Measurements from ENCODE around the gene ANKRD22.

ANKRD22 gene

DNA sequence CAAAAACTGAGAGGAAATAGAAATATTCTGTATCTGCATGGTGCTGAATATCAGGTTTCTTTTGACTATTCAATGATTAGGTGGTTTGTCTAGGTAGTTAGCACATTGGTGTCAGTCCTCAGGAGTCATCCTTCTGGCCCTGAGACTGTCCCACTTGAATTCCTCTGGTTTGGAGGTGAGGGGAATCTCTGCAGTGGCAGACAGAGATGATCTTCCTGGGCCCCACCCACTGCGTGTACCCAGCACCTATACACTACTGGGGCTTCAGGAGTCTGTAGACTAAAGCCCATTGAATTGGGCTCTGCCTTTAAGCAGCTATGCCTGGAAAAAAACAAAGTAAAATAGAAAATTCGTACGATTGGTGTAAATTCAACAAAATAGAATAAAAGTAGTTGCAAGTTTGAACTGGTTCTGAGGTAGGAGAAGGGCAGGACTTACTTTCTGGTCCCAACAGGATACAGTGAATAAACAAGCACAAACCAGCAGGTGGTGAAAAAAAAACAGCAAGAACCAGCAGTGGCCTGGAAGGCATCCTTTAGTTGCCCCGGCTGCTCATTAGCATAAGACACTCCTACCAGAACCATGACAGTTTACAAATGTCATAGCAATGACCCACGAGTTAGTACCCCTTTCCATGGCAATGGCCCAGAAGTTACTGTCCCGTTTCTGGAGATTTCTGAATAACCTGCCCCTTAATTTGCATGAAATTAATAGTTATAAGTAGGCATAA lies 47.4 kb downstream of the ANKRD22 start:
- H3K4me3 Mint-ChIP-seq, result no peak overlapping the region
- no peaks in the 10 kb centered on the region for H3K36me3 Mint-ChIP-seq
- no peaks in the 10 kb centered on the region for H3K4me1 Mint-ChIP-seq
- no peak for ATAC-seq
- H3K27me3 Mint-ChIP-seq, result no peaks in the 10 kb centered on the region
- H3K27ac Mint-ChIP-seq, result no peak overlapping the region
- H3K9me3 Mint-ChIP-seq, result no peaks in the 10 kb centered on the region

DNA sequence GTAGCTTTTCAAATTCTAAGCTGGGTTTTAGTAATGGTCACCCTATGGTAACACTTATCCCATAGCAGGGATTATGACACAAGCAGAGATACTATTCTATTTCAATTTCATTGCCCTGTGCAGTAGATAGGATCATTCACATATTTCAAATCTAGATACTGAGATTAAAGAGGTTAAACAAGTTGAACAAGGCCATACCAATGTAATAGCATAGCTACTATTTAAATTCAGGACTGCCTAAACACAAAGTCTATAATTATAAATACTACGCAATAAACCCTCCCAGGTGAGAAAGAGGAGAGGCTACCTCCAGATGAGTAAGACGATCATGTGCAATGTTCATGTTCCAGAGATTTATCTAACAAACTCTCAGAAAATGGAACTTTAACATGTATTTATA lies 48.0 kb downstream of the ANKRD22 start:
- no peaks in the 10 kb centered on the region for H3K4me1 Mint-ChIP-seq
- H3K4me3 Mint-ChIP-seq, result no peak overlapping the region
- H3K27me3 Mint-ChIP-seq, result no peaks in the 10 kb centered on the region
- no peaks in the 10 kb centered on the region for H3K9me3 Mint-ChIP-seq
- no peaks in the 10 kb centered on the region for H3K36me3 Mint-ChIP-seq
- ATAC-seq, result no peak
- H3K27ac Mint-ChIP-seq, result no peak overlapping the region

DNA sequence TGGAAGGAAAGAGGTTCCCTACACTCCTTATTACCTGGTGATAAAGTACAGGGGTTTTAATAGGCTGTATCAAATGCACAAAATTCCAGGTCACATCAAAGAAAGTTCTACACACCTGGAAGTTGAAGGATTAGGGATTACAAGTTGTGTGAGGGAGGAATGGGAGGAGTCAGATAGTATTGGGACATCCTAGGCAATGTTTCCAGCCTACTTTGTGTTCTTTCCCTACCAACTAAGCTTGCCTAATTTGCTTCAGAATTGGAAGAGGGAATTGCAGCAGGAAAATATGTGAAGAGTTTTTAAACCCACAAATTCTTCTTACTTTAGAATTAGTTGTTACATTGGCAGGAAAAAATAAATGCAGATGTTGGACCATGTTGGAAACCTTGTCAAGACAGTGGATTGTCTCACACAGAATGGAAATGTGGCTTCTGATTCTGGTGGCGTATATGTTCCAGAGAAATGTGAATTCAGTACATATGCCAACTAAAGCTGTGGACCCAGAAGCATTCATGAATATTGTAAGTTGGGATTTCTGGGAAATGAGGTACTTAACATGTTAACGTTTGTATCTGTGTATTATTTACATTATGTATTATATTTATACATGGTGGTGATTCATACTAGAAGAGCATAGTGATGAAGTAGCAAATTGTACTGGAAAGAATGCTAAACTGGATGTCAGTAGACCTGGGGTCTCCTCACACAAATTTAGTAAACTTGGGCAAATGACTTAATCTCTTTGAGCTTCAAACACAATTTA lies 48.9 kb downstream of the ANKRD22 start, which contains the start of gene LIPM:
TSS of gene LIPM (plus strand) at position 208 of the 763 bp plus-strand sequence. CDS start at position 375, 167 bp downstream.
- H3K9me3 Mint-ChIP-seq, result no peaks in the 10 kb centered on the region
- no peak within 1 kb of the TSS for H3K27ac Mint-ChIP-seq
- no peak for ATAC-seq
- H3K36me3 Mint-ChIP-seq, result no peaks in the 10 kb centered on the region
- no peaks in the 10 kb centered on the region for H3K4me1 Mint-ChIP-seq
- no peaks in the 10 kb centered on the region for H3K27me3 Mint-ChIP-seq
- H3K4me3 Mint-ChIP-seq, result no peak within 1 kb of the TSS

DNA sequence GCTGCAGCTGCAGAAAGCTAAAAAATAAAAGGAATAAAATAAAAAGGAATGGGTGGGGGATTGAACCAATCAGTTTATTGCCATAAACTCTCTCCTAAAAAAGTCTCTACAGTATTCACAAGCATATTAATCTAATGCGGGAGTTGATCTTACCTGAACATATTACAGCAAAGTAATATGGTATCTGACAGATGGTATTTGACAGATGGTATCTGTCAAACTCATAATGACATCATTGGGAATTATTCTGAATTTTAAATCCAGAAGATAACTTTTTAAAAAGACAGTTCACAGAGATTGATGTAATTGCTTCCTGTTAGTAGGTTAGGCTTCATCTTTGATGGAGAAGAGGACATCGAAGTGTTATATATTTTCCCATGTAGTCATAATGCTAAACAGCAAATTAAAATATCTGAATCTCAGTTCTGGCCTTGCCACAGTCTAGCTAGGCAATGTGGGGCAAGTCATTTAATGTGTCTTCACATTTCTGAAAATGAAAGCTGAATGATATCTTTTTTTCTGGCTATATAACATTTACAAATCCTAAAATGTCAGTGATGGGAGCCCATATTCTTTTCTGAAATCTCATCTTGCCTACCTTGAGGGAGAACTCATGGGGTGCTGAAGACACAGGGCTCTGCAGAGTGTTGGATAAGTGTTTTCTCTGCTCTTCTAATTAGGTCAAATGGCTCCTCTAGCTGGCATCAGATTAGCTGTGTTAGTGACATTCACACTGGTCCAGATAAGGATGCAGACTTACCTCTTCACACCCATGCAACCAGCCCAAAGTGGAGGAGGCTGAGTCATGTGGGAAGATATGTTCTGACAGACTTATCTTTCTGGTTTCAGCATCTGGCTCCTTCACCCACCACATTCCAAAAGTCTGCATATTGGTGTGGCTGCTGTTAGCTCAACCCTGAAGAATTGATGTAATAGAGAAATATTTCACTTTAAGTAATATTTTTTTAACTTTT lies 51.2 kb downstream of the ANKRD22 start:
- Mint-ChIP-seq H3K9me3 (no peaks in the 10 kb centered on the region), H3K4me1 (no peaks in the 10 kb centered on the region), H3K27me3 (peaks cover 9% of the 10 kb centered on the region), H3K36me3 (no peaks in the 10 kb centered on the region), H3K4me3 (no peak overlapping the region), H3K27ac (no peak overlapping the region)
- no peak for ATAC-seq

DNA sequence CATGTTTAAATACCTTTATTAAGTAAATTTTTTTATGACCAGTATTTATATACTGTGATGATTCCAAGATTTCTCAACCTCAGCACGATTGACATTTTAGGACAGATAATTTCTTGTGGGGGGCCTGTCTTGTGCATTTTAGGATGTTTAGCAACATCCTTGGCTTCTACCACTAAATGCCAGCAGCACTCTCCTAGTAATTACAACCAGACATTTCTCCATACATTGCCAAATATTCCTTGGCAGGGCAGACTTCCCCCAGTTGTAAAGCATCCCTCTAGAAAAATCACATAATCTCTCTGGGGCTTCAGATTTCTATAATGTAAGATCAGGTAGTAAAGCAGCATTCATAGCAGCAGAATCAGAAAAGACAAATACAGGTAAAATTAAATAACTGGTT lies 56.9 kb downstream of the ANKRD22 start:
- H3K4me3 Mint-ChIP-seq, result no peak overlapping the region
- no peaks in the 10 kb centered on the region for H3K9me3 Mint-ChIP-seq
- H3K4me1 Mint-ChIP-seq, result peaks cover 10% of the 10 kb centered on the region
- H3K36me3 Mint-ChIP-seq, result no peaks in the 10 kb centered on the region
- H3K27ac Mint-ChIP-seq, result no peak overlapping the region
- H3K27me3 Mint-ChIP-seq, result peaks cover 9% of the 10 kb centered on the region
- ATAC-seq, result no peak

GRCh38 chr10:88793712-88794299 lies 57.8 kb downstream of the ANKRD22 start:
- peaks cover 9% of the 10 kb centered on the region for H3K27me3 Mint-ChIP-seq
- no peak overlapping the region for H3K4me3 Mint-ChIP-seq
- no peak overlapping the region for H3K27ac Mint-ChIP-seq
- H3K36me3 Mint-ChIP-seq, result no peaks in the 10 kb centered on the region
- ATAC-seq, result peak; percentile 45
- no peaks in the 10 kb centered on the region for H3K9me3 Mint-ChIP-seq
- peaks cover 10% of the 10 kb centered on the region for H3K4me1 Mint-ChIP-seq

DNA sequence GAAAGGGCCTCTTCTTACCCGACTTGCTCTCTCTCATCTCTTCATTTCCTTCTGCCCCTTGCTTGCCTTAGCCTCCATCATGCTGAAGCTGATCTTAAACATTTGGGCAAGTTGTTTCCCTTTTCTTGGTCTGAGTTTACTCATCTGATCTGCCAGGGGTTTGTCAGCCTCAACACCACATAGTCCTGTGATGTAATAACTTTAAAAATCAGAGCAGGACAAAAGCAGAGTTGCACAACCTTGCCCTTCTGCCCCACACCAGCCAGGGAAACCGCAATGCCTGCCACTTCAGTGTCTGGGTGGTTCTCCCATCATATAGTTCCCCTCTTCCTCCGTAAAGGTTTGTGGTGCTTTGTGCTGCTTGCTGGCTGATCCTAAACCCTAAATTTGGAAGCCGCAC lies 59.0 kb downstream of the ANKRD22 start:
- no peak for ATAC-seq
- no peaks in the 10 kb centered on the region for H3K36me3 Mint-ChIP-seq
- no peak overlapping the region for H3K4me3 Mint-ChIP-seq
- H3K27me3 Mint-ChIP-seq, result peaks cover 9% of the 10 kb centered on the region
- H3K4me1 Mint-ChIP-seq, result peaks cover 10% of the 10 kb centered on the region
- H3K27ac Mint-ChIP-seq, result no peak overlapping the region
- no peaks in the 10 kb centered on the region for H3K9me3 Mint-ChIP-seq

GRCh38 chr10:88791924-88792323 lies 59.7 kb downstream of the ANKRD22 start:
- peaks cover 10% of the 10 kb centered on the region for H3K4me1 Mint-ChIP-seq
- H3K4me3 Mint-ChIP-seq, result no peak overlapping the region
- peaks cover 9% of the 10 kb centered on the region for H3K27me3 Mint-ChIP-seq
- H3K36me3 Mint-ChIP-seq, result no peaks in the 10 kb centered on the region
- H3K27ac Mint-ChIP-seq, result no peak overlapping the region
- no peaks in the 10 kb centered on the region for H3K9me3 Mint-ChIP-seq
- peak; percentile 39 for ATAC-seq

GRCh38 chr10:88788924-88789323 lies 62.7 kb downstream of the ANKRD22 start:
- H3K36me3 Mint-ChIP-seq, result no peaks in the 10 kb centered on the region
- no peaks in the 10 kb centered on the region for H3K9me3 Mint-ChIP-seq
- H3K4me1 Mint-ChIP-seq, result peaks cover 7% of the 10 kb centered on the region
- H3K27me3 Mint-ChIP-seq, result no peaks in the 10 kb centered on the region
- no peak overlapping the region for H3K4me3 Mint-ChIP-seq
- H3K27ac Mint-ChIP-seq, result no peak overlapping the region
- no peak for ATAC-seq

DNA sequence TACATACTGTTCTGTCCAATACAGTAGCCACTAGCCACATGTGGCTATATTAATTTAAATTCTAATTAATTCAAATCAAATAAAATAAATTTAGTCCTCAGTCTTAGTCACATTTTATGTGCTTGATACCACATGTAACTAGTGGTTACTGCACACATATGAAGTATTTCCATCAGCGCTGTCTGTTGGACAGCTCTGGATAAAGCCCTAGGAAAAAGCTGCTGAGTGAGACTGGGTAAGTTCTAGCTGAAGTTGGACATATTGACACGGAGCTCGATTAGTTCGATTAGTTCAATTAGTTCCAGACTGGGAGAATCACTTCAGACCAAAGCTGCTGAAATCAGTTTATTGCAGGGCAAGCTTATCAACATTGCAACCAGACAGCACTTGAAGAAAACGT lies 64.2 kb downstream of the ANKRD22 start:
- H3K4me3 Mint-ChIP-seq, result no peak overlapping the region

GRCh38 chr10:88786032-88786770 lies 65.4 kb downstream of the ANKRD22 start:
- Mint-ChIP-seq H3K27me3 (peaks cover 9% of the 10 kb centered on the region), H3K36me3 (no peaks in the 10 kb centered on the region), H3K4me3 (no peak overlapping the region), H3K27ac (no peak overlapping the region), H3K4me1 (no peaks in the 10 kb centered on the region), H3K9me3 (no peaks in the 10 kb centered on the region)
- no peak for ATAC-seq

More for the DNA sequence above, 64.2 kb downstream of the ANKRD22 start:
- Mint-ChIP-seq H3K27me3 (peaks cover 8% of the 10 kb centered on the region), H3K9me3 (no peaks in the 10 kb centered on the region), H3K27ac (no peak overlapping the region), H3K4me1 (peaks cover 1% of the 10 kb centered on the region), H3K36me3 (no peaks in the 10 kb centered on the region)
- no peak for ATAC-seq

DNA sequence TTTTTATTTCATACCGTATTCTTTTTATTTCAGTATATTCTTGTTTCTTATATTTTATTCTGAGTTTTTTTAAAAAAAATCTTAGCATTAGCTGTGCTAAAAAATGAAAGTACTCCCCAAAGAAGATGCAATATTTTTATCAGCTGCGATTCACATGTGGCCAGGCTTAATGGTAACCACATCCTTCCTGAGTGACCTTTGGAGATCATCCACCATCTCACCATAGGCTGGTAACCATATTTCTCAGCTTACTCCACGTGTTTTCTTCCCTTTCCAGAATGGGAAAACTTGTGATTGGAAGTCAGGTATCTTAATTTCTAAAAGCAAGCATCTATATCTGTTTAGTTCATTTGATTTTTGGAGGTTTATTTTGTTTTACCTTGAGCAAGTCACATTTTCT lies 67.9 kb downstream of the ANKRD22 start:
- no peak overlapping the region for H3K4me3 Mint-ChIP-seq
- H3K36me3 Mint-ChIP-seq, result no peaks in the 10 kb centered on the region
- peaks cover 18% of the 10 kb centered on the region for H3K27me3 Mint-ChIP-seq
- no peak overlapping the region for H3K27ac Mint-ChIP-seq
- no peaks in the 10 kb centered on the region for H3K4me1 Mint-ChIP-seq
- H3K9me3 Mint-ChIP-seq, result no peaks in the 10 kb centered on the region
- no peak for ATAC-seq

DNA sequence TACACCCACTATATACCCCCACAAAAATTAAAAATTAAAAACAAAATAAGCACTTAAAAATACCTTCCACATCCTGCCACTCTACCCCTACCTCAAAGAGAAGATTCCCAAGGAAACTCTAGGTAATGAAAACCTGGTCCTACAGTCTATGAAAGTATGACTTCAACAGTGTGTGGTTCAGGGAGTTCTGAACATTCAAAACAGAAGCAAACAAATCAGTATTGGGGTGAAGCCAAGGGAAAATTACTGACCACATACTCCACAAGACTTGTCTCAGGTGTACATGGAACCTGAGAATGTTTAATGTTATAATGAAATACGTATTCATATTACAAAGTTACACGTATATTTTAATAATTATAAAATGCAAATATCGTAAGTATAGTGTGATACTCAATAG lies 69.4 kb downstream of the ANKRD22 start:
- Mint-ChIP-seq H3K9me3 (no peaks in the 10 kb centered on the region), H3K4me1 (no peaks in the 10 kb centered on the region), H3K27me3 (peaks cover 25% of the 10 kb centered on the region), H3K27ac (no peak overlapping the region), H3K36me3 (no peaks in the 10 kb centered on the region), H3K4me3 (no peak overlapping the region)
- ATAC-seq, result no peak

DNA sequence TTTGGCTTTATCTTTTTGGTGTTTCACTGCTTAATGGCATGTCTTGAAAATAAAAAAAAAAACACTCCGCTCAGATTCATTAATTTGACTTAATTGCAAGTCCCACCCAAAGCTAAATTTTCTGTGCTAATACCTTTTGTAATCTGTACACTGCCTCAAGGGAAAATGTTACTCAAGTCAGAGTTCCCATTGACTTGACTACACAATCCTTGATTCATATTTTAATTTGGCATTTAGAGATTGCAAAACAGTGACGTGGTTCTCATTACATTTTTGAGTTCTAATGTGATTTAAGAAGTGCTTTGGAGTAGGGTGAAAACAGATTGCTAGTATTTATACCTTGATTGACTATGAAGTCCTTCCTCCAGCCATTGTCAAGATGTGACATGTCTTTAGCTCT lies 70.4 kb downstream of the ANKRD22 start:
- no peak for ATAC-seq
- Mint-ChIP-seq H3K9me3 (no peaks in the 10 kb centered on the region), H3K4me3 (no peak overlapping the region), H3K27ac (no peak overlapping the region), H3K4me1 (no peaks in the 10 kb centered on the region), H3K27me3 (peaks cover 27% of the 10 kb centered on the region), H3K36me3 (no peaks in the 10 kb centered on the region)
